HepG2 (cell line): ENCODE results near the gene TMC2. TPM values are rescaled to one million over a fixed set of nuclear protein-coding genes. Genes with fewer than 3 reads are reported as not detected.
A peak's percentile ranks its signal among the peaks of the same experiment; 100 is the strongest.

Experiments
- ADNP ChIP-seq: sonication (generic); formaldehyde crosslinking; IDR thresholded peaks from 2 replicates; pipeline ENCODE4 v1.4.0; 2020; ENCODE audit warnings: missing genetic modification reagents
- AFF4 ChIP-seq: sonication (generic); formaldehyde crosslinking; IDR thresholded peaks from 2 replicates; pipeline ENCODE4 v1.4.0; 2020; ENCODE audit warnings: missing genetic modification reagents
- CBX1 ChIP-seq: IDR thresholded peaks from one replicate; pipeline ENCODE4 v1.6.1; 2016; ENCODE audit warnings: antibody characterized with exemption, low read depth
- DDIT3 ChIP-seq: sonication (generic); formaldehyde crosslinking; IDR thresholded peaks from 2 replicates; pipeline ENCODE4 v1.4.0; 2020; ENCODE audit warnings: mild to moderate bottlenecking, missing genetic modification reagents
- ELF4 ChIP-seq: sonication (generic); formaldehyde crosslinking; IDR thresholded peaks from 2 replicates; pipeline ENCODE4 v1.5.0; 2020; ENCODE audit warnings: missing genetic modification reagents, mild to moderate bottlenecking, moderate library complexity, borderline replicate concordance
- ERF ChIP-seq: IDR thresholded peaks from 2 replicates; pipeline ENCODE4 v1.6.1; 2018; ENCODE audit warnings: missing biosample characterization, missing genetic modification reagents
- ETS1 ChIP-seq: sonication (generic); formaldehyde crosslinking; IDR thresholded peaks from 2 replicates; pipeline ENCODE4 v1.4.0; 2020; ENCODE audit warnings: missing genetic modification reagents
- FOXM1 ChIP-seq: sonication (generic); formaldehyde crosslinking; IDR thresholded peaks from 2 replicates; pipeline ENCODE4 v1.5.0; 2020; ENCODE audit warnings: missing genetic modification reagents
- GPN1 ChIP-seq: sonication (generic); formaldehyde crosslinking; IDR thresholded peaks from 2 replicates; pipeline ENCODE4 v1.5.1; 2020; ENCODE audit warnings: missing genetic modification reagents, borderline replicate concordance
- HDAC1 ChIP-seq: sonication (generic); formaldehyde crosslinking; IDR thresholded peaks from 2 replicates; pipeline ENCODE4 v1.5.1; 2020; ENCODE audit warnings: mild to moderate bottlenecking, missing genetic modification reagents
- HOXA7 ChIP-seq: sonication (generic); formaldehyde crosslinking; IDR thresholded peaks from 2 replicates; pipeline ENCODE4 v1.8.1; 2022; ENCODE audit warnings: mild to moderate bottlenecking, missing genetic modification reagents, moderate library complexity
- KLF6 ChIP-seq: IDR thresholded peaks from 2 replicates; pipeline ENCODE4 v1.8.0; 2016; ENCODE audit warnings: missing biosample characterization, missing genetic modification reagents
- MAZ ChIP-seq, 2 experiments: sonication (generic) in 1 of 2; formaldehyde crosslinking in 1 of 2; IDR thresholded peaks; 2 replicates each; pipeline versions ENCODE4 v1.5.0 to v1.6.1; 2012 to 2020; ENCODE audit warnings: low read depth in 2 of 2, mild to moderate bottlenecking in 2 of 2, borderline replicate concordance in 1 of 2, improper control_type of control experiment in 1 of 2, low read length in 1 of 2, missing genetic modification reagents in 1 of 2, moderate library complexity in 1 of 2
- POLR2A ChIP-seq, 2 experiments: IDR thresholded peaks; 2 replicates each; pipeline ENCODE4 v1.6.1; 2011; ENCODE audit warnings: low read depth in 2 of 2, low read length in 2 of 2, mild to moderate bottlenecking in 1 of 2, moderate library complexity in 1 of 2; ENCODE audit not compliant: insufficient read depth in 1 of 2
- RAD51 ChIP-seq: fragments of 450-650 bp; IDR thresholded peaks from 2 replicates; pipeline ENCODE4 v1.6.1; 2016; ENCODE audit warnings: borderline replicate concordance
- RCOR2 ChIP-seq: IDR thresholded peaks from 2 replicates; pipeline ENCODE4 v1.6.1; 2016; ENCODE audit warnings: missing biosample characterization, missing genetic modification reagents
- SAFB2 ChIP-seq: sonication (generic); formaldehyde crosslinking; IDR thresholded peaks from 2 replicates; pipeline ENCODE4 v1.5.1; 2020; ENCODE audit warnings: missing genetic modification reagents, low read depth, mild to moderate bottlenecking, borderline replicate concordance
- U2AF1 ChIP-seq: fragments of 200-400 bp; formaldehyde crosslinking; optimal IDR thresholded peaks from 2 replicates; pipeline ENCODE3; 2017; ENCODE audit warnings: mild to moderate bottlenecking, low read depth, low read length
- ZNF367 ChIP-seq: sonication (generic); formaldehyde crosslinking; IDR thresholded peaks from 2 replicates; pipeline ENCODE4 v1.4.0; 2020; ENCODE audit warnings: missing genetic modification reagents, borderline replicate concordance
- ZNF629 ChIP-seq: sonication (generic); formaldehyde crosslinking; conservative IDR thresholded peaks from 2 replicates; pipeline ENCODE4 v1.5.0; 2020; ENCODE audit warnings: missing genetic modification reagents
- ZNF713 ChIP-seq: sonication (generic); formaldehyde crosslinking; IDR thresholded peaks from 2 replicates; pipeline ENCODE4 v1.4.0; 2020; ENCODE audit warnings: mild to moderate bottlenecking, missing genetic modification reagents
- polyA plus RNA-seq, 8 experiments: library from polyadenylated mRNA; depleted of rRNA in 3 of 8; stranded (reverse) in 7 of 8; unstranded in 1 of 8; fragments of >200 nt; fragmentation: Illumina TruSeq in 4 of 8; extraction: Trizol in 4 of 8; gene quantifications; 2 replicates each; pipeline versions ENCODE4 v1.2.1 to v1.2.3, GENCODE V29; 2011 to 2016; ENCODE audit warnings: low read depth in 4 of 8, missing spikeins in 1 of 8, mixed read lengths in 1 of 8; ENCODE audit not compliant: insufficient read depth in 1 of 8
- total RNA-seq, 5 experiments: library from RNA; depleted of rRNA; stranded (reverse); fragments of >200 nt; fragmentation: Illumina TruSeq; extraction: Trizol; gene quantifications; 2 replicates each; pipeline ENCODE4 v1.2.3, GENCODE V29; 2016; ENCODE audit warnings: low read depth in 1 of 5
- TF ChIP-seq, protein P1 (sequence below): sonication (generic); formaldehyde crosslinking; IDR thresholded peaks from 2 replicates; pipeline ENCODE4 v1.5.0; 2020; ENCODE audit warnings: mild to moderate bottlenecking, missing genetic modification reagents, borderline replicate concordance

TMC2 gene
- total and polyA plus RNA-seq, 2 of the 13 experiments (the other 11 are each of a cell fraction or from before 2014, with no cell fraction given), result not detected

GRCh38 chr20:2651772-2652723, 115.7 kb downstream of the TMC2 start, which contains the start of gene NOP56 (continued):
- TF ChIP-seq AFF4 (CRISPR knock-in tag), result peak; percentile 68; the same call in 1 of the 2 replicates
- TF ChIP-seq GPN1, result no peak; the same call in none of the 2 replicates
- TF ChIP-seq, protein P1, sequence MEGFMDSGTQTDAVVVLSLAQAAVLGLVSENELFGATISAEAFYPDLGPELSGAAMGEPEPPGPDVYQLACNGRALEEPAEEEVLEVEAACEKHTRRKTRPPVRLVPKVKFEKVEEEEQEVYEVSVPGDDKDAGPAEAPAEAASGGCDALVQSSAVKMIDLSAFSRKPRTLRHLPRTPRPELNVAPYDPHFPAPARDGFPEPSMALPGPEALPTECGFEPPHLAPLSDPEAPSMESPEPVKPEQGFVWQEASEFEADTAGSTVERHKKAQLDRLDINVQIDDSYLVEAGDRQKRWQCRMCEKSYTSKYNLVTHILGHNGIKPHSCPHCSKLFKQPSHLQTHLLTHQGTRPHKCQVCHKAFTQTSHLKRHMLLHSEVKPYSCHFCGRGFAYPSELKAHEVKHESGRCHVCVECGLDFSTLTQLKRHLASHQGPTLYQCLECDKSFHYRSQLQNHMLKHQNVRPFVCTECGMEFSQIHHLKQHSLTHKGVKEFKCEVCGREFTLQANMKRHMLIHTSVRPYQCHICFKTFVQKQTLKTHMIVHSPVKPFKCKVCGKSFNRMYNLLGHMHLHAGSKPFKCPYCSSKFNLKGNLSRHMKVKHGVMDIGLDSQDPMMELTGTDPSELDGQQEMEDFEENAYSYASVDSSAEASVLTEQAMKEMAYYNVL (CRISPR knock-in tag), result peak; percentile 38; the same call in 1 of the 2 replicates
- TF ChIP-seq U2AF1, result peak; percentile 95
- TF ChIP-seq ERF (CRISPR knock-in tag), result peak; percentile 91
- 0 out of 2 replicates have a peak, but pooled peaks have one; percentile 29 for TF ChIP-seq DDIT3
- TF ChIP-seq ZNF629 (CRISPR knock-in tag), result 0 out of 2 replicates have a peak, but pooled peaks have one; percentile 15
- TF ChIP-seq SAFB2 (CRISPR knock-in tag), result peak; percentile 99; the same call in 1 of the 2 replicates
- peak; percentile 73 for TF ChIP-seq CBX1
- TF ChIP-seq ELF4 (CRISPR knock-in tag), result peak; percentile 93; the same call in 1 of the 2 replicates
- peak; percentile 46 for TF ChIP-seq ZNF713 (CRISPR knock-in tag)
- peak; percentile 91 to 99 for TF ChIP-seq POLR2A (IDR thresholded peaks at IDR 0.05; ENCODE audit: insufficient read depth in 1 of 2, low read depth in 2 of 2, low read length in 2 of 2)
- peak; percentile 57; the same call in 1 of the 2 replicates for TF ChIP-seq ZNF367
- TF ChIP-seq KLF6 (CRISPR knock-in tag), result peak; percentile 95
- peak; percentile 73 for TF ChIP-seq MAZ (IDR thresholded peaks at IDR 0.05; ENCODE audit: borderline replicate concordance, low read depth, low read length)
- TF ChIP-seq MAZ (CRISPR knock-in tag; IDR thresholded peaks at IDR 0.05; ENCODE audit: low read depth), result peak; percentile 99
- peak; percentile 89 for TF ChIP-seq HDAC1 (CRISPR knock-in tag)
- TF ChIP-seq HOXA7, result no peak; the same call in 1 of the 2 replicates
- no peak for TF ChIP-seq RCOR2
- no peak for TF ChIP-seq RAD51
- TF ChIP-seq ETS1 (CRISPR knock-in tag), result peak; percentile 44
- TF ChIP-seq FOXM1, result no peak; the same call in 1 of the 2 replicates
- TF ChIP-seq ADNP (CRISPR knock-in tag), result no peak
